ENCODE measurements around the gene TUBA3D.
"Not testable (repeated sequence)": the region's sequence is repeated elsewhere in the genome, so short reads cannot be mapped to it uniquely, and the experiment has no call there.

TUBA3D gene

DNA sequence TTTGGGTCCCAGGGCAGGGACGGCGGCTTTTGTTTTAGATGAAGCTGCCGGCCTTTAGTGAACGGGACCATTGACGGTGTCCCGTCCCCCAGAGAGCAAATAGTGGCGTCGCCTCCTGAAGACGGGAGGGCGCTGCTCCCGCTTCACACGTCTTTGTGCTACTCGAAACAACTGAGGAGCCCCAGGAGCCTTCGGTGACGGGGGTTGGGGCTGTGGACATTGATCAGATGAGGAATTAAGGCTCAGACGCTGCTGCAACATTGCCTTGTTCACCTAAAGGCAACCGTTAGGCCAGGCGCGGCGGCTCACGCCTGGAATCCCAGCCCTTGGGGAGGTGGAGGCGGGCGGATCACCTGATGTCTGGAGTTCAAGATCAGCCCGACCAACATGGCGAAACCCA lies 444 bp downstream of the TUBA3D start:
- not testable (repeated sequence) for H3K4me3 Mint-ChIP-seq; DNase-seq (ENCODE audit: low spot score); H3K4me1 Mint-ChIP-seq (ENCODE audit: low read depth); H3K9me3 Mint-ChIP-seq; H3K27me3 Mint-ChIP-seq (ENCODE audit: low read depth); H3K27ac Mint-ChIP-seq; H3K36me3 Mint-ChIP-seq (ENCODE audit: low read depth)

DNA sequence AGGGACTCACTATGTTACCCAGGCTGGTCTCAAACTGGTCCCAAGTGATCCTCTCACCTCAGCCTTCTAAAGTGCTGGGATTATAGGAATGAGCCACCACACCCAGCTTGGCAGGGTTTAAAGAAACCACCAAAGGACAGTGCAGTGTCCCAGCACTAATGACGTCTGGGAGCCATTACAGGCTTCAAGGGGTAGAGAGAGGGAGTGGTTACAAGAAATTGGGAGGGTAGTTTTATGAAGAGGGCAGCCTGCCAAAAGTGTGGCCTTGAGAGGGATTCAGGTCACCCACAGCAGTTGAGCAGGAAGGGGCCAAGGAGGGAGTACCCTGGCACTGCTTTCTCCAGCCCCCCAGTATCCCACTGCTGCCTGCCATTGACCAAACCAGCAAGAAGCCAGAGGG lies 1.3 kb downstream of the TUBA3D start:
- not testable (repeated sequence) for H3K27ac Mint-ChIP-seq; DNase-seq (ENCODE audit: low spot score); H3K4me3 Mint-ChIP-seq; H3K27me3 Mint-ChIP-seq (ENCODE audit: low read depth); H3K4me1 Mint-ChIP-seq (ENCODE audit: low read depth); H3K36me3 Mint-ChIP-seq (ENCODE audit: low read depth); H3K9me3 Mint-ChIP-seq

- not testable (repeated sequence) for H3K4me1 Mint-ChIP-seq (ENCODE audit: low read depth); H3K4me3 Mint-ChIP-seq; H3K9me3 Mint-ChIP-seq; H3K27ac Mint-ChIP-seq; H3K27me3 Mint-ChIP-seq (ENCODE audit: low read depth); DNase-seq (ENCODE audit: low spot score)
- H3K36me3 Mint-ChIP-seq (ENCODE audit: low read depth): peaks cover 10% of the 10 kb centered on the region
Measured at GRCh38 chr2:131478074-131478849, 2.3 kb downstream of the TUBA3D start.

GRCh38 chr2:131478850-131479461 lies 3.0 kb downstream of the TUBA3D start:
- H3K27me3 Mint-ChIP-seq (ENCODE audit: low read depth); H3K4me1 Mint-ChIP-seq (ENCODE audit: low read depth); H3K27ac Mint-ChIP-seq; DNase-seq (ENCODE audit: low spot score); H3K4me3 Mint-ChIP-seq; H3K9me3 Mint-ChIP-seq: not testable (repeated sequence)
- peaks cover 12% of the 10 kb centered on the region for H3K36me3 Mint-ChIP-seq (ENCODE audit: low read depth)

- H3K9me3 Mint-ChIP-seq; H3K4me1 Mint-ChIP-seq (ENCODE audit: low read depth); H3K27ac Mint-ChIP-seq; H3K4me3 Mint-ChIP-seq; H3K27me3 Mint-ChIP-seq (ENCODE audit: low read depth); DNase-seq (ENCODE audit: low spot score): not testable (repeated sequence)
- H3K36me3 Mint-ChIP-seq (ENCODE audit: low read depth): peaks cover 12% of the 10 kb centered on the region
Measured at GRCh38 chr2:131480351-131480750, 4.4 kb downstream of the TUBA3D start.

DNA sequence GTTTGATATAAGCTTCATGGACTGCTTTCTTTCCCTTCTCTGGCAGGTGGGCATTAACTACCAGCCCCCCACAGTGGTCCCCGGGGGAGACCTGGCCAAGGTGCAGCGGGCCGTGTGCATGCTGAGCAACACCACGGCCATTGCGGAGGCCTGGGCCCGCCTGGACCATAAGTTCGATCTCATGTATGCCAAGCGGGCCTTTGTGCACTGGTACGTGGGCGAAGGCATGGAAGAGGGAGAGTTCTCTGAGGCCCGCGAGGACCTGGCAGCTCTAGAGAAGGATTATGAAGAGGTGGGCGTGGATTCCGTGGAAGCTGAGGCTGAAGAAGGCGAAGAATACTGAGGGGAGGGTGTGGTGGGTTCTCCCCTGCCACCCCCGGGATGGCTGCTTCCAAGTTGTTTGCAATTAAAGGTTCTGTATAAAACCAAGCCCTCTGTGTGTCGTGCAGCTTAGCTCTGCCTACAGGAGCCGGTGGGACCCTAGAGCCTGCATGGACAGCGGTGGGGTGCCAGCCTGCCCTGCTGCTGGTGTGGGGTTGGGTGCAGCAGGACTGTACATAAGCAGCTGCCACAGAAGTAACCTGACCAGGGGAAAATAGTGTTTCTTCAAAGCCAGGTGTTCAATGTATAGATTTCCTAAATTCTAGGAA lies 6.7 kb downstream of the TUBA3D start:
- not testable (repeated sequence) for H3K27me3 Mint-ChIP-seq (ENCODE audit: low read depth); H3K4me1 Mint-ChIP-seq (ENCODE audit: low read depth); H3K9me3 Mint-ChIP-seq; DNase-seq (ENCODE audit: low spot score); H3K27ac Mint-ChIP-seq; H3K4me3 Mint-ChIP-seq
- peaks cover 10% of the 10 kb centered on the region for H3K36me3 Mint-ChIP-seq (ENCODE audit: low read depth)

DNA sequence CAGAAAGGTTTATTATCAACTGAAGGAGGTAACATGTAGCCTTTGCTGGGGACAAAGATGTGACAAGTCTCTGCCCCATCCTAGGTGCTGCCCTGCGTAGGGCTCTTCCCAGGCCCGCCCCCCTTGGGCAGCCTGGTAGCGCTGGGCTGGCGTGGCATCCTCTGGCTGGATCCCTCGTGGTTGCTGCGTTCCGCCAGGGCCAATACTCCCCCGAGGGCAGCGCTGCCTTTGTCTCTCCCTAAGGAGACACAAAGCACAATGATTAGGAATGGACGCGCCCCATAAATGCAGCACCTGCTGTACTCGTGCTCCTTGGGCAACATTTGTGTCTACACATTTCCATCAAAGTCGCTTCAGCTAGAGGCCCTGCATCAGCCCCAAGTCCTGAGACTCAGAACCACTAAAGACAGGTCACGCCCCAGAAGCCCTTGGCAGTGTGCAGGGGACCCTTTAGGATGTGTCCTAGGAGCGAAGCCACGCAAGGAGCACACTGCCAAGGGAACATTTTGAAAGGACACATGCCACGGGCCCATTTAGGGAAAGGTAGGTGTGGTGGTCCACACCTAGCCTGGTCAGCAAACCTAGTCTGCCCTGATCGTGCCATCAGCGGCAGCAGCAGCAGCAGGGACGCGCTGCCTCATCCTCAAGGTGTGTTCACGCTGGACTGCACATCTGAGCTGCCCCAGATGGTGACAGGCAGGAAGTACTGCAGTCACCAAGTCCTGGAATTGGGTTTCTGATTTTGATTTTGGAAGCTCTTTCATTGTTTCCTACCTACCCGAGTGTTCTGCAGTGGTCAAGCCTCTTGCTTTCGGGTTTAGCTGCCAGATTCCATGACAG lies 8.3 kb downstream of the TUBA3D start:
- not testable (repeated sequence) for H3K27ac Mint-ChIP-seq; H3K9me3 Mint-ChIP-seq; H3K4me3 Mint-ChIP-seq; DNase-seq (ENCODE audit: low spot score); H3K4me1 Mint-ChIP-seq (ENCODE audit: low read depth); H3K27me3 Mint-ChIP-seq (ENCODE audit: low read depth)
- H3K36me3 Mint-ChIP-seq (ENCODE audit: low read depth): peaks cover 16% of the 10 kb centered on the region

DNA sequence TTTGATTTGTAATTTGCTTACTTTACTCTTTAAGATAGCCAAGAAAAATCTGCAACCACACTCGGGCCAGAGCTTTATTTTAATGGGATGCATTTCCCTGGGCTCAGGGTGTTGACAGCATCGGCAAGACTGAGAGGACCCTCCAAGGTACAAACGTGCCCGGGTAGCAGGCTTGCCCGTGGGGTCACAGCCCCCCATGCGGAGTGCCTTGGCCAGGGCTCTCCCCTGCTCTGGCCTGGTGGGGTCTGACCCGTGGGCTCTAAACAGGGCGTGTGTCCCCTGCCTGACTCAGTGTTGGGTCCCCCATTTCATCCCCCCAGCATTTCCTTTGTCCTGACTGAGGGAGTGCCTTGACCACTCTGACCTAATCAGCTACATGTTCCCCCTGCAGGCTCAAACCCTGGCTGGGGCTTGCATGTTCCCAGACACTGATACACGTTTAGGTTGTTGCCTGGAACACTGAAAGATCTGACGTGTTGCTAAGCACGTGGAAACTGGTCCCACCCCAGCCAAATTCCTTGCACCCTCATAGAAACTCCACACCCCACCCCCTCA lies 9.1 kb downstream of the TUBA3D start:
- not testable (repeated sequence) for DNase-seq (ENCODE audit: low spot score); H3K4me3 Mint-ChIP-seq; H3K9me3 Mint-ChIP-seq; H3K27ac Mint-ChIP-seq; H3K27me3 Mint-ChIP-seq (ENCODE audit: low read depth); H3K4me1 Mint-ChIP-seq (ENCODE audit: low read depth)
- peaks cover 16% of the 10 kb centered on the region for H3K36me3 Mint-ChIP-seq (ENCODE audit: low read depth)

- H3K4me3 Mint-ChIP-seq; H3K9me3 Mint-ChIP-seq; DNase-seq (ENCODE audit: low spot score); H3K27me3 Mint-ChIP-seq (ENCODE audit: low read depth); H3K27ac Mint-ChIP-seq: not testable (repeated sequence)
- peaks cover 25% of the 10 kb centered on the region for H3K36me3 Mint-ChIP-seq (ENCODE audit: low read depth)
- H3K4me1 Mint-ChIP-seq (ENCODE audit: low read depth): peaks cover 16% of the 10 kb centered on the region
Measured at GRCh38 chr2:131486201-131486902, 10.4 kb downstream of the TUBA3D start.

- no peaks in the 10 kb centered on the region for H3K9me3 Mint-ChIP-seq
- no peak for DNase-seq (ENCODE audit: low spot score)
- H3K4me3 Mint-ChIP-seq: no peak overlapping the region
- H3K27ac Mint-ChIP-seq: peak overlapping the region; percentile 34
- peaks cover 21% of the 10 kb centered on the region for H3K36me3 Mint-ChIP-seq (ENCODE audit: low read depth)
- no peaks in the 10 kb centered on the region for H3K27me3 Mint-ChIP-seq (ENCODE audit: low read depth)
- H3K4me1 Mint-ChIP-seq (ENCODE audit: low read depth): peaks cover 12% of the 10 kb centered on the region
Measured at GRCh38 chr2:131488306-131489205, 12.6 kb downstream of the TUBA3D start.

GRCh38 chr2:131490616-131491468 lies 14.9 kb downstream of the TUBA3D start:
- H3K9me3 Mint-ChIP-seq; H3K27me3 Mint-ChIP-seq (ENCODE audit: low read depth): not testable (repeated sequence)
- peaks cover 21% of the 10 kb centered on the region for H3K4me1 Mint-ChIP-seq (ENCODE audit: low read depth)
- peak overlapping the region; percentile 92 for H3K4me3 Mint-ChIP-seq
- peaks cover 22% of the 10 kb centered on the region for H3K36me3 Mint-ChIP-seq (ENCODE audit: low read depth)
- peak overlapping the region; percentile 91 for H3K27ac Mint-ChIP-seq
- peak; percentile 17 for DNase-seq (ENCODE audit: low spot score)

GRCh38 chr2:131491469-131491836 lies 15.5 kb downstream of the TUBA3D start:
- peaks cover 23% of the 10 kb centered on the region for H3K4me1 Mint-ChIP-seq (ENCODE audit: low read depth)
- peaks cover 24% of the 10 kb centered on the region for H3K36me3 Mint-ChIP-seq (ENCODE audit: low read depth)
- not testable (repeated sequence) for H3K9me3 Mint-ChIP-seq; H3K27me3 Mint-ChIP-seq (ENCODE audit: low read depth); DNase-seq (ENCODE audit: low spot score)
- H3K27ac Mint-ChIP-seq: peak overlapping the region; percentile 91
- H3K4me3 Mint-ChIP-seq: peak overlapping the region; percentile 92

Measured in T-helper 2 cell treated with Interferon-gamma antibody and Interleukin-4, amounts not matched to agents 5 μg/mL and 100 μg/mL, for 36 hours (primary cell).